CD4-positive, alpha-beta T cell treated with Interleukin-15 for 4 hours (primary cell): ENCODE measurements around the gene ADAMTS18.
"Not testable (repeated sequence)": the region's sequence is repeated elsewhere in the genome, so short reads cannot be mapped to it uniquely, and the experiment has no call there.

Experiments used
- DNase-seq: peaks from one replicate; pipeline ENCODE4 v3.0.0-alpha.2; 2020; ENCODE audit warnings: low spot score

ADAMTS18 gene

DNA sequence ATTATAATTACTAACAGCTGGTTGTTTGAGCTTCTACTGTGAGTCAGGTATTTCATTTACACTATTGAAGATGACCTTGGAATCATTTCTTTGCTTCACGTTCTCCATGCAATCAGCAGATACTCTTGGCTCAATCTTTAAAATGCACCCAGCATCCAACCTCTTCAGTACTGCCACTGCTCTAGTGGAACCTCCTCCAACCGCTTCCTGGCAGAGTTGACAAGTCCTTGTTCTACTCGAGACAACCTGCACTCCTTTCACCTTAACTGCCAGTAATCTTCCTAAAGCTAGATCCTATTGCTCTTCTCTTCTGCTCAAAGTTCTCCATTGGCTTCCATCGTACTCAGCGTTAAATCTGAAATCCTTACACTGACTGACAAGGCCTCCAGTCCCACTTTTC is 149.2 kb downstream of the ADAMTS18 start:
- DNase-seq: no peak

DNA sequence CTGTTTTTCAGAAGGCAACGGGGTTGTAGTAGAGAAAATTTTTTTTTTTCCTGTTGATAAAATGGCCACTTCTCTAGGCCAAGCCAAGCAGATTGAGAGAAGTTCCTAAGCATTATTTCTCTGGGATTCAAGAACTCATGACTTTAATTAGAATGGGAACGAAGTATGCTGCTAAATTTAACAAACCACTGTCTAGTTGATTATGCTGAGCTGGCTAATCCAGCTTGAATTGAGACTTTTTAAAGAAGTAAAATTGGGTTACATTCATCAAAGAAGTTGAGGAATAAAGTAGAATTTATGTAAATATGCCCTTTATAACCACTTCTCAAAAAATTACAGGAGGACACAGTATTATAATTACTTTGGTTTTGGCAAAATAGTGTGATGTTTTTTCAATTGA is 152.5 kb downstream of the ADAMTS18 start:
- DNase-seq: no peak

DNA sequence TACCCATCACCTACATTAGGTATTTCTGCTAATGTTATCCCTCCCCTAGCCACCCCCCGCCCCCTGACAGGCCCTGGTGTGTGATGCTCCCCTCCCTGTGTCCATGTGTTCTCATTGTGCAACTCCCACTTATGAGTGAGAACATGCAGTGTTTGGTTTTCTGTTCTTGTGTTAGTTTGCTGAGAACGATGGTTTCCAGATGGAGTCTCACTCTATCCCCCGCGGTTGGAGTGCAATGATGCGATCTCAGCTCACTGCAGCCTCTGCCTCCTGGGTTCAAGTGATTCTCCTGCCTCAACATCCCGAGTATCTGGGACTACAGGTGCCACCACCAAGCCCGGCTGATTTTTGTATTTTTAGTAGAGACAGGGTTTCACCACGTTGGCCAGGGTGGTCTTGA is 155.5 kb downstream of the ADAMTS18 start:
- DNase-seq: not testable (repeated sequence)

DNA sequence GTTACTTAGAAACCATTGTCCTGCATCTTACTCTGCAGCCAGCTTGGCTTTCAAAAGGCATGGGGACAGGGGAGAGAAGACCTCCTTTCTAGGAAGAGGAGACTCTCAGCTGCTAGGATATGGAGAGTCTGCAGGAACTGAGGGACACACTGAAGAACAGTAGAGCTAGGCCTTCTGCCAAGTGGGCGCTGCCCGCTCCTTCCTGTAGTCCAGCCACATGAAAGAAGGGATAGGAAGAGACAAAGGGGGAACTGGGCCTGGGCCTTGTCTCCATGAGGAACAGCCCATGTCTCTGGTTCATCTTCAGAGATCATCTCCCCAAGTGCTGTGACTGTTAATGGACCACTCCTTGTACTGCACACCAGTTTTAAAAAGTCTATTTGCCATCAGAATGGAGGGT is 157.3 kb downstream of the ADAMTS18 start:
- no peak for DNase-seq

DNA sequence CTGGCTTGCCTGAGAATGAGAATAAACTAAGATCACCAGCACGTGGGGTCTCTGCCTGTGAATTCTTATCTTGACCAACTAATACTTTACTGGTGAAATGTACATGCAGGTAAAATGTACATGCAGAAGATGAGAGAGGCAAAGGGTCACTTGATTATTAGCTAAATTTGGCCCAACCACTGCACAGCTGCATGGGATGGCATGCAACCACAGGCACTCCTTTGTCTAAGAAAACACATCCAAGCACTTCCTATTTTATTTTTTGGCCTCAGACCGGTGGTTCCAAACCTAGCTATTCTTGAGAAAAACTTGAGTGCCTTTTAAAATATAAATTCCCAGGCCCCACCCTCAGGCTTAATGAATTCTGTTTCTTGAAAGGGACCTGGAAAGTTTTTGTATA is 157.7 kb downstream of the ADAMTS18 start:
- DNase-seq: no peak

DNA sequence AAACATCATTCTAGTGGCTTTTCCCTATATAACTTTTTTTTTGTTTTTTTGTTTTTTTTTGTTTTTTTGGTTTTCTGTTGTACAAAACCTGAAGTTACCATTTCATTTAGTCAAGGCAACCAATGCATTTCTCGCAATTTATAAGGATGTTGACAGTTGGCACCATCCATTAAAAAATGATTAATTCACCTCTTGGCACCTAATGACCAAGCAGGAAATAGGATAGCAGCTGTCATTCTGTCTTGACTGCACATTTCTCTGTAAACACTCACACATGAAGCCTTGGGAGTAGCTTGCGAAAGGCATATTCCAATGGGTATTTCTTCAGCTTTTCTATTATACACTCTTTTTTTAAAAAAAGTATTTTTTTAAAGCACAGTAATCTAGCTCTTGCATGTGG is 158.2 kb downstream of the ADAMTS18 start:
- no peak for DNase-seq

DNA sequence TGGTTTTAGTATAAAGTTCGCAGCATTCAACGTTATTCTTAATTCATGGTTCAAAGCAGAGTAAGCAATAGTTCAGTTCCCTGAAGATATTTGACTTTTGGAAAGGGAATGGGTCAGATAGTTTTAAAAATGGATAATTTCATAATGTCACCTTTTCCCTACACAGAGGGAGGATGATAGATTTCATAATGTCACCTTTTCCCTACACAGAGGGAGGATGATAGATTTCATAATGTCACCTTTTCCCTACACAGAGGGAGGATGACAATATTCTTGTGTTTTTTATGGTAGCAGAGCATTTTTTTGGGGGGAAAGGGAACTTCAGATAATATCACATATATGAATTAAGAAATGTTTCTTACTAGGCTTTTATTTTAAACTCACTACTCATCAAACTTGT is 159.5 kb downstream of the ADAMTS18 start:
- DNase-seq: not testable (repeated sequence)

DNA sequence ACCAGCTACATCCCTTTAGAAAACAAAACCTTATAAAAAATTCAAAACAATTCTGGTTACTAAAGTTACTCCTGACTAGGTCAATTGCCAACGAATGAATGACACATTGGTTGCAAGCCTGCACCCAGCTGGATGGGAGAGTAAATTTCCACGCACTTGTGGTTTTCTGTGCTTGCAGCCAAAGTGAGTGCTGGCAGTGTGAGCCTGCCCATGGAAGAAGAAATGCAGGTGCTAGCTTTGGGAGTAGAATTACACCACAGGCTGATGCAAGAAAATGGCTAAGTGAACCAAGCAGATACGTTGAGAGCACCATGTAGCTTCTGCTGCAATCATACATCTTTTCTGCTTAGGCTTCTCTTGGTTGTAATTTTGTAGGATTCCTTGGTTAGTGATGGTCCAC is 161.0 kb downstream of the ADAMTS18 start:
- no peak for DNase-seq

DNA sequence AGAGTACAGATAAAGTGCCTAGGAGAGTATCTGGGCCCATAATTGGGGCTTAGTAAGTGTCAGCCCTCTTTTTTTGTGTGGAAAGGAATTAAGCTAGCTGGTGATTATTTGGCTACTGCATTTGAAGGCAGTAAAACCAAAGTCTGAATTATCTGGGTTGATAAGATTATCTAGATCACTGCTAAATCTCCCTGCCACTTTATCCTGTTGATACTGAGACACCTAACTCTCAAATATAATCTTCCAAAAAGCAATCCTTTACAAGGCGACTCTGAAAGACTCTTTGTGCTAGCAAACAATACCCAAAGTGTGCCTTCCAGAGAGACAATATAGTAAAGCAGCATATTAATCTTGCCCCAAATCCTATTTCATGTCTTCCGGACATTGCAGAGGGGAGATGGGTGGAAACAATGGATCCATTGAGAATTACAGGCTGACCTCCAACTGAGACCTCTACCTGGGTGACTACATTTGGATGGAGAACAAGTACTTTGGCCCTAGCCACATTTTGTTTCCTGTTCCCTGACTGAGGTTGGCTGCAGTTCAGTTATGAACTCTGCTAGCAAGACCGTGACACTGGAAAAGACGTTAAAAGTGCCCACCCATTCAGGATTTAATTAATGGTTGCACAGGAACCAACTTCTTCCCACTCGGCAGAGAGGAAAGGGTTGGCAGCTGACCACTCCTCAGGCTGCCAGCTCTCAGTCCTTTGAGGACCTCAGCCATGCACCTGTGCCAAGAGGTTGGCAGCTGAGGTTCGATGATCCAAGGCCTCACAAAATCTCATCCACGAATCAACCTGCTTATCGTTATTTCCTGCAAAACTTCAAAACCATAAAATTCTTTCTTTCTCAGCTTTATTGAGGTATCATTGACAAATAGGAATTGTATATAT is 163.1 kb downstream of the ADAMTS18 start:
- DNase-seq: no peak

DNA sequence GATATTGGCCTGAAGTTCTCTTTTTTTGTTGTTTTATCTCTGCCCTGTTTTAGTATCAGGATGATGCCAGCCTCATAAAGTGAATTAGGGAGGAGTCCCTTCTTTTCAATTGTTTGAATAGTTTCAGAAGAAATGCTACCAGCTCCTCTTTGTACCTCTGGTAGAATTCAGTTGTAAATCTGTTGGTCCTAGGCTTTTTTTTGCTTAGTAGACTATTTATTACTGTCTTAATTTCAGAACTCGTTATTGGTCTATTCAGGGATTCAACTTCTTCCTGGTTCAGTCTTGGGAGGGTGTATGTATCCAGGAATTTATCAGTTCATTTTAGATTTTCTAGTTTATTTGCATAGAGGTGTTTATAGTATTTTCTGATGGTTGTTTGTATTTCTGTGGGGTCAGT is 168.6 kb downstream of the ADAMTS18 start:
- not testable (repeated sequence) for DNase-seq

DNA sequence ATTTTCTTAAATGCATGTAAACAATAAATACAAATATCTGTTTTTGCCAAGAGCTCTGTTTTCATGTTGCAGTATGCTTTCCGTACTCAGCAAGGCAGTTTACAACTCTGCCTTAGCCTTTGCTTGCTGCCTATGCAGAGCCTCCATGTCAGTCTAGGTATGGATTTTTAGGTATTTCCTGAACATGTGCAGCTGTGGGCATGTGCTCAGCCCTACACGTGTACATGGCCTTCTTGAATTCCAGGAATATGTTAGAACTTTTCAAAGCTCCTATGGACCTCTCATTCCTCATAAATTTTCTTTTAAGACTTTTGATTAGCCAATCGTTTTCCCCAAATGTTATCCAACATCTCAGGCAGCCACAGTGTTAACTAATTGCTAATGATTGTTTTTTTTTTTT is 171.9 kb downstream of the ADAMTS18 start:
- no peak for DNase-seq

DNA sequence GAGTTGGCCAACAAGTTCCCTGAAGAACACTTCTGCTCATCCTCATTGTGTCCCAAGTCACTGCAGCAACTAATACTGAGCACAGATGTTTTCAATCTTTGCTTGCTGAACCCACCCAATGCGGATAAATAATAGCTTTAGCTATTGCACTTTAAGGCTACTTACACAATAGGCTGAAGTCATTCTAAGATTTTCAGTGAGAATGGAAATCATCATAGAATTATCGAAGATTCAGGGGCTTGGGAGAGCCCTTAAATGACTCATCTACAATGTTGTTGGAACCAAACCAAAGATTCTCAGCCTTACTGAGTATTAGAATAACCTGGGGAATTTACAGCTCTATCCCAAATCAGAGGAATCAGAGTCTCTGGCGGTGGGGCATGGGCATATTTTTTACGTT is 184.4 kb downstream of the ADAMTS18 start:
- no peak for DNase-seq

DNA sequence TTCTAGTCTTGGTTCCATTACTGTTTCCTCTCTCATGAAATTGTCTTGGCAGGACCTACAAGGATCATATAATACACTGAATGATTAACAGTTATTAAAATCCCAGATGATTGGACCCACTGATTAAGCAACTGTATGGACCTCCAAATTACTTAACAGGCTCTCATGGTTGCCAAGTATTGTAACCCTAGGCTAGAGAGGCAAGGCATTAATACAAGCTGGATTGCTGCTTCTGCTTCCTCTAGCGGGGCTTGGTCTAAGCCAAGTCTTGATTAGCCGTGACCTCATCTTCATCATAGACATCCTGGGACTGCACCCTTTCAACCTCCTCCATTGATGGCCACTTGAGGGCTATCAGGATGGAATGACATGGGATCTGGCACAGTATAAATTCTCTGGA is 188.7 kb downstream of the ADAMTS18 start:
- DNase-seq: no peak

DNA sequence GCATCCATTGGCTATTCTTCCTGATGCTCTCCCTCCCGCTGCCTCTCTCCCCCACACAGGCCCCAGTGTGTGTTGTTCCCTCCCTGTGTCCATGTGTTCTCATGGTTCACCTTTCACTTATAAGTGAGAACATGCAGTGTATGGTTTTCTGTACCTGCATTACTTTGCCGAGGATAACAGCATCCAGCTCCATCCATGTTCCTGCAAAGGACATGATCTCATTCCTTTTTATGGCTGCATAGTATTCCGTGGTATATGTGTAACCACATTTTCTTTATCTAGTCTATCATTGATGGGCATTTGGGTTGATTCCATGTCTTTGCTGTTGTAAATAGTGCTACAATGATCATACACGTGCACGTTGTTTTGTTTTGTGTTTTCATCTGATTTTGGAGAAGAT is 192.4 kb downstream of the ADAMTS18 start:
- DNase-seq: not testable (repeated sequence)

DNA sequence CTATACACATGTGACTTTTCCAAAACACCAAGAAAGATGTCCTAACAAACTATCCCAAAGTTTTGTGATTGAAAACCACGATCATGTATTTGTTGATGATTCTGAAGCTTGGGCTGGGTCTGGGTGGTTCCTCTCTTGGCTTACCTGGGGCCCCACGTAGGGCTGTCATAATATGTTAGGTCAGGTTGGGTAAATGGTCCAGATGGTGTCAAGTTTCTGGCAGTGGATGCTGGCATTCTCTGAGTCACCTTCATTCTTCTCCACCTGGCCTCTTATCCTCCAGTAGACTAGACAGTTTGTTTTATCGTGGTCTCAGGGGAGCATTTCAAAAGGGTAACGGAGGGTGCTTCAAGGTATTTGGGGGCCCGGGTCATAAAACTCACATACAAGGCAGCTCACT is 196.2 kb downstream of the ADAMTS18 start:
- DNase-seq: no peak

DNA sequence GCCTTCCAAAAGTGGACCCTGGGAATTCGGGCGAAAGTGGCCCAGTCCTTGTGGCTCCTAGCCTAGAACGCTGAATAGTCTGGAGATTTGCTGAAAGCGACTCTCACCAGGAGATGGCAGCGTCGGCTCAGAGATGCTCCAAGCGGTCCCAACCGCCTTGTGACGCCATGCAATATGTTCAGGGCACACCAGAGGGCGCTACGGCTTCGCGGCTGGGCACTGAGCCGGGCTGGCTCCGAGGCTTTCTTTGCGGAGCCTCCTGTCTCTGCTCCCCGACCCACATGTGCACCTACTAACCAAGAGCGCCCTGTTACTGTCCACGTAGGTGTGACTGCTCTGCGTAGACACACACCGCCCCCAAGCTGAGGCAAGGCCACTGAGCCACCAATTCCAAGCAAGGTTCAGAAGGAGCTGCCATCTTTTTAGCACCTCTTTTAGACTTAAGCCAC is 198.7 kb downstream of the ADAMTS18 start:
- peak; percentile 87 for DNase-seq

DNA sequence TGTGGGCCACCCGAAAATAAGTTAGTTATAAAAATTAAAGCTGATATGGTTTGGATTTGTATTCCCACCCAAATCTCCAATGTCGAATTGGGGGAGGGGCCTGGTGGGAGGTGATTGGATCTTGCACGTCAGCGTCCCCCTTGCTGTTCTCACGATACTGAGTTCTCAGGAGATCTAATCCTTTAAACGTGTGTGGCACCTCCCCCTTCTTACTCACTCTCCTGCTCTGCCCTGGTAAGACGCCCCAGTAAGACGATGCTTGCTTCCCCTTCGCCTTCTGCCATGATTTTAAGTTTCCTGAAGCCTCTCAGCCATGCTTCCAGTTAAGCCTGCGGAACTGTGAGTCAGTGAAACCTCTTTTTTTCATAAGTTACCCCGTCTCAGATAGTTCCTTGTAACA is 200.2 kb downstream of the ADAMTS18 start:
- no peak for DNase-seq

DNA sequence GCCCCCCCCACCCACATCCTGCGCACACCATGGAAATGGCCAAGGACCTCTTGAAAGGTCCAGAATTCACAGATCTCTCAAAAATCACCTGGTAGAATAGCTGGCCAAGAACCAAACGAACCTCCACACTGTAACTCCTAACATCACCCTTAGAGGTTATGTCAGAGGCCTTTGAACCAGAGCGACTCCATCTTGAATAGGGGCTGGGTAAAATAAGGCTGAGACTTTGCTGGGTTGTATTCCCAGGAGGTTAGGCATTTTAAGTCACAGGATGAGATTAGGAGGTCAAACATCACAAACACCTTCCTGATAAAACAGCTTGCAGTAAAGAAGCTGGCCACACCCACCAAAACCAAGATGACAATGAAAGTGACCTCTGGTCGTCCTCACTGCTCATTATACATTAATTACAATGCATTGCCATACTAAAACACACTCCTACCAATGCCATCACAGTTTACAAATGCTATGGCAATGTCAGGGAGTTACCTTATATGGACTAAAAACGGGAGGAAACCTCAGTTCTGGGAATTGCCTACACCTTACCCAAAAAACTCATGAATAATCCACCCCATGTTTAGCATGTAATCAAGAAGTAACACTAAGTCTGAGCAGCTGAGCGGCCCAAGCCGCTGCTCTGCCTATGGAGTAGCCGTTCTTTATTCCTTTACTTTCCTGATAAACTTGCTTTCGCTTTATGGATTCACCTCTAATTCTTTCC is 200.9 kb downstream of the ADAMTS18 start:
- no peak for DNase-seq
